NB4 (cell line): ENCODE data around the gene TEAD1.

Source experiments
- CTCF ChIP-seq: IDR thresholded peaks from one replicate; pipeline ENCODE4 v1.5.1; 2012; ENCODE audit warnings: low read depth, low read length
- MAX ChIP-seq: IDR thresholded peaks from 2 replicates; pipeline ENCODE4 v1.6.1; 2011; ENCODE audit warnings: low read depth, low read length
- MYC ChIP-seq: IDR thresholded peaks from 2 replicates; pipeline ENCODE4 v1.6.1; 2011; ENCODE audit warnings: low read depth, low read length
- POLR2A ChIP-seq: IDR thresholded peaks from 2 replicates; pipeline ENCODE4 v1.6.1; 2011; ENCODE audit warnings: mild to moderate bottlenecking; ENCODE audit not compliant: insufficient read length; ENCODE audit errors: extremely low read depth

GRCh38 chr11:12711496-12711895 is 37.3 kb downstream of the TEAD1 start:
- TF ChIP-seq CTCF (no peak), POLR2A (no peak), MYC (no peak), MAX (no peak)
